Measurements from ENCODE around the gene OR52A1.

DNA sequence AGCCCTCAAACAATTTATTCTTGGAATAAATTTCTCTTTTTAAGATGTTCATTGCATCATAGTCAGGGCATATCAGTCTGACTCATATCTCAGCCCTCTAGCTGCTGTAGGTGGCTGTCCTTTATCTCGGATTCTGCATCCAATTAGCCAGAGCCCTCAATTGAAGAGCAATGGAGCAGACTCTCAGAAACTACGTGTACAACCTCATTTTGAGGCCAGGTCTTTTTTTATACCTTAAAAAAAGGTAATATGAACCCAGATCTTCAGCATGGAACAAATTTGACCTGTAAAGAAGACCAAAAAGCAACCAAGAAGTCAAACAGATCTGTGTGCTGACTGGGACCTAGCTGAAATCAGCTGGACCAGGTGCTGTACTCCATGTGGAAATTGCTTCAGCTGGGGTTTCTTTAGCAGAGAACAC, 25.1 kb downstream of the OR52A1 start:
- no peak for TF ChIP-seq CTCF (IDR thresholded peaks at IDR 0.05; ENCODE audit: low read depth, low read length, poor library complexity, severe bottlenecking)
- TF ChIP-seq EZH2phosphoT487 (IDR thresholded peaks at IDR 0.05; ENCODE audit: borderline replicate concordance, low read length) = no peak

Data from DOHH2 (cell line).